DOHH2 (cell line): ENCODE measurements around the gene HEXIM1.

Experiments used
- EZH2phosphoT487 ChIP-seq: fragments of 200-600 bp; sonication (generic); IDR thresholded peaks from 2 replicates; pipeline ENCODE4 v1.6.1; 2017; ENCODE audit warnings: borderline replicate concordance, mild to moderate bottlenecking, antibody characterized with exemption, low read length, moderate library complexity, mixed read lengths
- TF ChIP-seq, protein P1 (sequence below): fragments of 200-600 bp; sonication (generic); IDR thresholded peaks from one replicate; pipeline ENCODE4 v1.5.1; 2014; ENCODE audit warnings: antibody characterized with exemption, mild to moderate bottlenecking, low read depth, low read length; ENCODE audit not compliant: poor library complexity, severe bottlenecking

DNA sequence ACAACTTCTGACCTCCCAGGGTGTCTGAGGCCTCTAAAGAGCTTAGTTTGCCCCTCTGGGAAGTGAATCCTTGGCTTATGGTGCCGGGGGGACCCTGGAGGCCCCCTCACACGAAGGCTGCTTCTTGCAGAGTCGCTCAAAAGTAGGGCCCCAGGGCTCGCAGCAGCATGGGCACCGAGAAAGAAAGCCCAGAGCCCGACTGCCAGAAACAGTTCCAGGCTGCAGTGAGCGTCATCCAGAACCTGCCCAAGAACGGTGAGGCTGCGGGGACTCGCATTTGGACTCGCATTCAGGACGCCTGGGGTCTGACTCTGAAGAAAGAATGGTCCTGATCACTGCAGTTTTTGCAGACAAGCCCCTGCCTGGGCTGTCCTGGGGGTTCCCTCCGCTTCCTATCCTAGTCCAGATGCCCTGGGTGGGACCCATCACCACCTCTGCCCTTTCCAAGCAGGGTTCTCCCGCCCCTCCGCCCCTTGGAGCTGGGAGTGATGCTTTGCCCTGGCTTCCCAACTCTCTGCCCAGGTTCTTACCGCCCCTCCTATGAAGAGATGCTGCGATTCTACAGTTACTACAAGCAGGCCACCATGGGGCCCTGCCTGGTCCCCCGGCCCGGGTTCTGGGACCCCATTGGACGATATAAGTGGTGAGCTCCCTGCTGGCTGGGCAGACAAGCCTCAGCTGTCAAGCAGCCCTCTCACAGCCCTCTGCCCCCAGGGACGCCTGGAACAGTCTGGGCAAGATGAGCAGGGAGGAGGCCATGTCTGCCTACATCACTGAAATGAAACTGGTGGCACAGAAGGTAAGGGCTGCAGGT is 12.1 kb upstream of the HEXIM1 start:
- TF ChIP-seq, protein P1, sequence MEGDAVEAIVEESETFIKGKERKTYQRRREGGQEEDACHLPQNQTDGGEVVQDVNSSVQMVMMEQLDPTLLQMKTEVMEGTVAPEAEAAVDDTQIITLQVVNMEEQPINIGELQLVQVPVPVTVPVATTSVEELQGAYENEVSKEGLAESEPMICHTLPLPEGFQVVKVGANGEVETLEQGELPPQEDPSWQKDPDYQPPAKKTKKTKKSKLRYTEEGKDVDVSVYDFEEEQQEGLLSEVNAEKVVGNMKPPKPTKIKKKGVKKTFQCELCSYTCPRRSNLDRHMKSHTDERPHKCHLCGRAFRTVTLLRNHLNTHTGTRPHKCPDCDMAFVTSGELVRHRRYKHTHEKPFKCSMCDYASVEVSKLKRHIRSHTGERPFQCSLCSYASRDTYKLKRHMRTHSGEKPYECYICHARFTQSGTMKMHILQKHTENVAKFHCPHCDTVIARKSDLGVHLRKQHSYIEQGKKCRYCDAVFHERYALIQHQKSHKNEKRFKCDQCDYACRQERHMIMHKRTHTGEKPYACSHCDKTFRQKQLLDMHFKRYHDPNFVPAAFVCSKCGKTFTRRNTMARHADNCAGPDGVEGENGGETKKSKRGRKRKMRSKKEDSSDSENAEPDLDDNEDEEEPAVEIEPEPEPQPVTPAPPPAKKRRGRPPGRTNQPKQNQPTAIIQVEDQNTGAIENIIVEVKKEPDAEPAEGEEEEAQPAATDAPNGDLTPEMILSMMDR = no peak
- no peak for TF ChIP-seq EZH2phosphoT487
